HG03457 (cell line): Measurements from ENCODE around the gene TRIP13.
"Not testable (repeated sequence)": the region's sequence is repeated elsewhere in the genome, so short reads cannot be mapped to it uniquely, and the experiment has no call there.

Experiments used
- ATAC-seq: cut with Tn5 transposase; IDR thresholded peaks from one replicate; pipeline ENCODE4 v1.9.1; 2021; ENCODE audit warnings: moderate number of reproducible peaks; ENCODE audit not compliant: unreplicated experiment

Gene TRIP13

GRCh38 chr5:871596-872298 is 20.9 kb upstream of the TRIP13 start:
- ATAC-seq: no peak

GRCh38 chr5:872301-872700 is 20.4 kb upstream of the TRIP13 start:
- ATAC-seq: no peak

GRCh38 chr5:873328-873727 is 19.4 kb upstream of the TRIP13 start:
- no peak for ATAC-seq

DNA sequence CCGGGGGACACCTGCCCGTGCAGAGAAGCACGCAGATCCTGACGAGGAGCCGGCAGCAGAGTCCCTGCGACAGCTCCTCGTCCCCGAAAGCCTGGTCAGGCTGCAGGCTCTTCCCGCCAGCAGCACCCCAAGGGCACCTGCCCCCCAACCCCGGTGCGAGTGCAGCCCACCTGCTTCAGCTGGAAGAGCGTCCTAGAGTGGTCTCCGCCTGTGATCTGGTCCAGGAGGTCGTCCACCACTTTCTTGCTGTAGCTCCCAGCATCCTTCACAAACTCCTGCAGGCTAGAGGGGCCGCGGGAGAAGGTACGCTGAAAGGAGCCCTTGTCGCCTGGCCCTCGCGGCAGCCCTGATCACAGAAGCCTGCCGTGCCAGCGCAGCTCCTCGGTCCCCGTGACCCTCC is 16.8 kb upstream of the TRIP13 start:
- no peak for ATAC-seq

DNA sequence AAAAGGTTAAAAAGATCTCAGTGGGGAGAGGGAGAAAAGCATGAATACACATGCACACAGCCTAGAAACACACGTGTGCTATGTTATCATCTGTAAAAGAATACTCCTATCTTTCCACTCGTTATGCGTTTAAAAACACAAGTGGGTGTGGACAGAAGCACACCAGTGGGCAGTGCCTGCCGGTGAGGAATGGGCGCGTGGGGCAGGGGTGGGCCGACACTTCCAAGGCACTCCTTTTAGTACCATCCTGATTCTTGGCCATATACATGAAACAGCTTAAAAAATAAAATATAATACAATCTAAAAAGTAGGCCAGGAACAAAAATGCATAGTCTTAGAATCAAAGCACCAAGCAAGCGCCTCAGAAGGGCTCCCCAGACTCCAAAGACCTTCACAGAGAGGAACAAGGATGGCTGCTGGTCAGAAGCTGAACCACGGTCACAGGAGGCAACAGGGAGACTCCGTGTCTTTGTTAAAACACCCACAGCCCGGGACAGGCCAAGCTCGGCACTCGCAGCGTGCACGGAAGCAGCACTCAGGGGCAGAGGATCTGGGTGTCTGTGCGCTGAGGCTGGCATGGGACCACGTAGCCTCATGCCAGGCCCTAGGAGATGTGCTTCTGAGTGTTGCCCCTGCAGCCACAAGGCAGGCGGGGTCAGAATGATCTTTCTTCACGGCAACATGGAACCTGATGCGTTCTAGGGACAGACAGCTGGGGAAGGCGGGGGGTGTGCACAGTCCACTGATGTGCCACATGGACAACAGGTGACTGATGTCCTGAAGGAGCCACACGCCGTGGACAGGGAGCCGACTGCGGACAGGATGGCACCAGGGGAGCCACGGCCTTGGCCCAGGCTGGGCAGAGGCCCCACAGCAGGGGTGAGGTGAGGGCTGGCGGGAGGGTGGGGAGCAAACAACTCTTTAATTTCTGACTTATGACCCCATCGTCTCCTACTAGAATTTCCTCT is 16.0 kb upstream of the TRIP13 start:
- no peak for ATAC-seq

DNA sequence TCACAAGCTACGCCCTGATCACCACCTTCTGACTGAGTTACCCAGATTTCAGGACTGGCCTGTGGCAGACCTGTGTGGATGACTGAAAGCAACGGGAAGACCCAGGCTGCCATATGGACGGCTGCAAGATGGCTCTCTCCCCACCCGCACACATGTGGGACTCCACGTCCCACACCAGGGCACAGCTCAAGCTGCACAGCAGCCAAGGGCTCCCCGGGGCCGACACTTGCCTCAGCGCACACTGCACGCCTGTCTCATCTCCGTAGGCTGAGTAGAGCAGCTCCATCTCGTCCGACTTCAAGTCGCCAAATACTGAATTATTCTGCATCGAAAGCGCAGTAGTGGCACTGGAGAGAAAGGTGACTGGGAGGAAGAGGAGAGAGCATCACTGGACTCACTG is 14.6 kb upstream of the TRIP13 start:
- ATAC-seq: no peak

- not testable (repeated sequence) for ATAC-seq
These were observed 14.0 kb upstream of the TRIP13 start for GRCh38 chr5:878677-879076.

DNA sequence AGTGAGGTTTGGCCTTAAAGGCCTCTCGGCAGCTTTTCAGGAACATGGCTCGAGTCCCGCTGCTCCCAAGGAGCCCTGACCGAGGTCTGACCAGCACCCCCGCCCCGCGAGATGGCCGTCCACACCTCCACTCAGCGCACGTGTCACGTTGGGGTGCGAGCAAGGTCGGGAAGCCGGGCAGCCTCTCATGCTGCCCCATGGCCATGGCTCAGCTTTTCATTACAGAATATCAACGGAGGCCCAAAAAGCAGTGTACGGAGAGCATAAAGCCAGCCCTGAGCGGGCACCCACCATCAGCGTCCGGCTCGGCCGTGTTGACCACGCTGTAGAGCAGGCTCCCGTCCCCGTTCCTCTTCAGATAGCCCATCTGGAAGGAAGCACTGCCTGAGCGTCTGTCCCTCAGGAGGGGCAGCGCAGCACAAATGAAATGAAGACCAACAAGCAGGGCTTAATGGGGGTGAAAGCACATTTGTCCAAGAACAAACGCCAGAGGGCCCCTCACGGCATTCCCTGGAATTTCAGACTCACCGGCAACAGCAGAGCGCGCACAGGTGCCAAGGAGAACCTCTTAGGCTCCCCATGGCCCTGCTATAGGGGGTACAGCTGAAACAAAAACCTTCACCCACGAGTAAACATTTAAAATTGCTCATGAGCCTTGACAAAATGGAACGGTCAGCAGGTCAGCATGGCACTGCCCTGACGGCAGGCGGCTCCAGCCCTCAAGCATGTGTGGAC is 11.7 kb upstream of the TRIP13 start:
- no peak for ATAC-seq

- ATAC-seq: no peak
These were observed 11.1 kb upstream of the TRIP13 start for GRCh38 chr5:881551-881935.

DNA sequence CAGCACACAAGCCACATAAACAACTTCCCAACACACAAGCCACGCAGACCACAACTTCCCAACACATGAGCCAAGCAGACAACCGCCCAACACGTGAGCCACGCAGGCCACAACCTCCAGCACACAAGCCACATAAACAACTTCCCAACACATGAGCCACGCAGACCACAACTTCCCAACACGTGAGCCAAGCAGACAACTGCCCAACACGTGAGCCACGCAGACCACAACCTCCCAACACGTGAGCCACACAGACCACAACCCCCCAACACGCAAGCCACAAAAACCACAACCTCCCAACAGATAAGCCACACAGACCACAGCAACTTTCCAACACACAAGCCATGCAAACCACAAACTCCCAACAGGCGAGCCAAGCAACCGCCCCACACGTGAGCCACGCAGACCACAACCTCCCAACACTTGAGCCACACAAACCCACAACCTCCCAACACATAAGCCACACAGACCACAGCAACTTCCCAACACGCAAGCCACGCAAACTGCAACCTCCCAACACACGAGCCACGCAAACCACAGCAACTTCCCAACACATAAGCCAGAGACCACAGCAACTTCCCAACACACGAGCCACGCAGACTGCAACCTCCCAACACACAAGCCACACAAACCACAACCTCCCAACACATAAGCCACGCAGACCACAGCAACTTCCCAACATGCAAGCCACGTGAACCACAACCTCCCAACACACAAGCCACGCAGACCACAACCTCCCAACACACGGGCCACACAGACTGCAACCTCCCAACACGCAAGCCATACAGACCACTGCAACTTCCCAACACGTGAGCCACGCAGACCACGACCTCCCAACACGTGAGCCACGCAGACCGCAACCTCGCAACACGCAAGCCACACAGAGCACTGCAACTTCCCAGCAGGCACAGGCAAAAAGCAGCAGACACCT is 10.2 kb upstream of the TRIP13 start:
- ATAC-seq: no peak

GRCh38 chr5:883475-884181 is 9.1 kb upstream of the TRIP13 start:
- no peak for ATAC-seq

GRCh38 chr5:884345-885126 is 8.1 kb upstream of the TRIP13 start:
- ATAC-seq: no peak

DNA sequence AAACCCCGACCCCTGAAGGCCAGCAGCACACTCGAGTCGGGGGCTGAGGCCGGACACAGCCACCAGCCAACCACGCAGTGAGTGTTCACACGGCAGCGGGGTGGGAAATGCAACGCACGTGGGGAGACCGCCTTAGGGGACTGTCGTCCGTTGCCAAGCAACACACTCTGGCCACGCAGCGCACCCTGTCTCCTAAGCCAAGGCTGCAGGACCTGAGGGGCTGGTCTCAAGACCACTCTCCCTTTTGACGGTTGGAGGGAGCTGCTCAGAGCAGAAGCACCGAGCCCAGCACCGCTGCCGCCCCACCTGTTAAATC is 7.6 kb upstream of the TRIP13 start:
- no peak for ATAC-seq

GRCh38 chr5:885529-885928 is 7.2 kb upstream of the TRIP13 start:
- ATAC-seq: no peak

GRCh38 chr5:886036-886435 is 6.6 kb upstream of the TRIP13 start:
- ATAC-seq: no peak

- no peak for ATAC-seq
These were observed 5.9 kb upstream of the TRIP13 start for GRCh38 chr5:886716-887325.

DNA sequence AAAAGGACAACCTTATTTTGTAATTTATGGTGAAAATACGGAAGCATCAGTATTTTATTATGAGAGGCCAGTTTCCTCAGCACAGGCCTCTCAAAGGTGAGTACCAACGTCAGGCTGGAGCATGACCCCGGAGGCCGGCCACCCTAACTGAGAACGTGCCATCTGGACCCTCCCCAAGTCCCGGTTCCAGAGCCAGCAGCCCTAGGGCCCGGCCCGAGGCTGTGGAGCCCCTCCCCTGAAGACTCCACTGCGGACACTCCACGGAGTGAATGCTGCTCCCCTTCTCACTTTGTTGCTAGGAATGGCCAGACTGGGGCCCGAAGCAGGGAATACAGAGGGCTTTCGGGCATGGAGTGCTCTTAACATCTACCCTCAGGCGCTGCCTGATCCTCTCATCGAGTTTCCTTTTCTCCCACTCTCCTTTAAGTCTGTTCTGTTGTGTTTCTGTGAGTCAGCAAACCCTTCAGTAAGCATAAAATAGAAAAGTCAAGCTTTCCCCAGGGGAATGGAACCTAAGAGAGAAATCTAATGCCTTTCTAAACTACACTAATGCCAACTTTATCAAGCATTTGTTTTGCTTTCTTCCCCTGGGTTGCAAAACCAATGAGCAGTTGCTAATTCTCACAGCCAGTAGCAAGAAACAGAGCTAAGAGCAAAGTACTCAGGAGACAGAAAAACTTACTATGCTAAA is 4.6 kb upstream of the TRIP13 start:
- no peak for ATAC-seq

DNA sequence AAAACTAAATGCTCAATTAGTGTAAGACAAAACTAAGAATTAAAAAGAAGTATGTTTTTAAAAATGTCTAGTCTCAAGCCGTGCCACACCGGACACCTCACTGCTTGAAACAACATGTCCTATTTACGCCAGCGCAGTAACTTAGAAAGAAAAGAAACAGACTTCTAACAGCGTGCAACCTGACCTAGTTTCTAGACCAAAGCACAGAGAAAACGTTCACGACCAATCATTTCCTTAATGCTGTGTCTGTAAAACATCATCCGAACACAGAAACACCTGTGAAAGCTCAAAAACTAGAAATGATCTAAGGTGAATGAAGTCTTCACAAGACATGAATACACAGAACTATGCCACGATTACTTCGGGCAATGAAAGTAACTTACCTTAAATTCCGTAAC is 4.0 kb upstream of the TRIP13 start:
- no peak for ATAC-seq
